Liver (tissue), 9 donors: ENCODE measurements around the gene STMN1. TPM values are rescaled to one million over a fixed set of nuclear protein-coding genes. Genes with fewer than 3 reads are reported as not detected.

Experiments
- DNase-seq: peaks from one replicate; pipeline ENCODE4 v3.0.0-alpha.2; 2017; ENCODE audit warnings: low spot score
- H3K27ac ChIP-seq, 2 donors: one replicate each; pipeline ENCODE4 v1.7.0; 2013; ENCODE audit warnings: inconsistent platforms in 2 of 2, low read length in 2 of 2, control low read depth in 1 of 2, low read depth in 1 of 2, mild to moderate bottlenecking in 1 of 2
- H3K27me3 ChIP-seq, 4 donors: one replicate each; pipeline versions ENCODE4 v1.6.1 to v1.7.0; 2013; ENCODE audit warnings: low read length in 3 of 4, inconsistent platforms in 1 of 4, mild to moderate bottlenecking in 1 of 4, moderate library complexity in 1 of 4; ENCODE audit not compliant: control insufficient read depth in 4 of 4, insufficient read depth in 4 of 4
- H3K36me3 ChIP-seq, 4 donors: one replicate each; pipeline versions ENCODE4 v1.6.1 to v1.7.0; 2013; ENCODE audit warnings: low read length in 3 of 4, mild to moderate bottlenecking in 3 of 4, low read depth in 1 of 4, moderate library complexity in 1 of 4; ENCODE audit not compliant: control insufficient read depth in 4 of 4, insufficient read depth in 3 of 4
- H3K4me1 ChIP-seq, 4 donors: one replicate each; pipeline versions ENCODE4 v1.6.1 to v1.7.0; 2013; ENCODE audit warnings: low read length in 3 of 4, mild to moderate bottlenecking in 3 of 4, moderate library complexity in 1 of 4; ENCODE audit not compliant: control insufficient read depth in 4 of 4, insufficient read depth in 4 of 4
- H3K4me3 ChIP-seq, 3 donors: one replicate each; pipeline versions ENCODE4 v1.6.1 to v1.7.0; 2013; ENCODE audit warnings: low read length in 3 of 3, control low read depth in 1 of 3, low read depth in 1 of 3, mild to moderate bottlenecking in 1 of 3
- H3K9ac ChIP-seq, 2 donors: one replicate each; pipeline ENCODE4 v1.7.0; 2013; ENCODE audit warnings: low read length in 2 of 2, mild to moderate bottlenecking in 2 of 2, moderate library complexity in 2 of 2, control low read depth in 1 of 2, low read depth in 1 of 2
- H3K9me3 ChIP-seq, 4 donors: one replicate each; pipeline versions ENCODE4 v1.6.1 to v1.7.0; 2013; ENCODE audit warnings: low read length in 3 of 4; ENCODE audit not compliant: control insufficient read depth in 4 of 4
- EGR1 ChIP-seq, 2 donors: IDR thresholded peaks; 2 replicates each; pipeline ENCODE4 v1.6.1; 2016 to 2018; ENCODE audit warnings: antibody characterized with exemption in 2 of 2, low read depth in 2 of 2
- FOXA1 ChIP-seq: IDR thresholded peaks from 2 replicates; pipeline ENCODE4 v1.6.1; 2016; ENCODE audit warnings: antibody characterized with exemption
- FOXA2 ChIP-seq: IDR thresholded peaks from 2 replicates; pipeline ENCODE4 v1.6.1; 2016; ENCODE audit warnings: antibody characterized with exemption
- GABPA ChIP-seq, 2 donors: IDR thresholded peaks in 1 of 2; conservative IDR thresholded peaks in 1 of 2; 2 replicates each; pipeline ENCODE4 v1.6.1; 2016; ENCODE audit warnings: antibody characterized with exemption in 2 of 2, mild to moderate bottlenecking in 1 of 2, moderate library complexity in 1 of 2
- HNF4A ChIP-seq, 2 donors: conservative IDR thresholded peaks; 2 replicates each; pipeline ENCODE4 v1.6.1; 2016; ENCODE audit warnings: antibody characterized with exemption in 2 of 2, mild to moderate bottlenecking in 2 of 2
- HNF4G ChIP-seq: IDR thresholded peaks from 2 replicates; pipeline ENCODE4 v1.6.1; 2016; ENCODE audit warnings: antibody characterized with exemption
- JUND ChIP-seq, 2 donors: IDR thresholded peaks; 2 replicates each; pipeline ENCODE4 v1.6.1; 2016; ENCODE audit warnings: antibody characterized with exemption in 2 of 2
- NR2F2 ChIP-seq: IDR thresholded peaks from 2 replicates; pipeline ENCODE4 v1.6.1; 2016; ENCODE audit warnings: antibody characterized with exemption
- RAD21 ChIP-seq, 2 donors: IDR thresholded peaks; 2 replicates each; pipeline ENCODE4 v1.6.1; 2016; ENCODE audit warnings: antibody characterized with exemption in 2 of 2, mild to moderate bottlenecking in 2 of 2
- RXRA ChIP-seq, 2 donors: IDR thresholded peaks; 2 replicates each; pipeline ENCODE4 v1.6.1; 2017 to 2018; ENCODE audit warnings: antibody characterized with exemption in 2 of 2, mild to moderate bottlenecking in 1 of 2
- SP1 ChIP-seq: IDR thresholded peaks from 2 replicates; pipeline ENCODE4 v1.6.1; 2018; ENCODE audit warnings: antibody characterized with exemption, mild to moderate bottlenecking
- TAF1 ChIP-seq: conservative IDR thresholded peaks from 2 replicates; pipeline ENCODE4 v1.6.1; 2016; ENCODE audit warnings: antibody characterized with exemption, mild to moderate bottlenecking
- YY1 ChIP-seq: IDR thresholded peaks from 2 replicates; pipeline ENCODE4 v1.6.1; 2016; ENCODE audit warnings: antibody characterized with exemption, mild to moderate bottlenecking
- WGBS: extraction: QIAGEN DNeasy Blood & Tissue Kit; methylation state at CpG from one replicate; pipeline ENCODE4 v1.1.7; 2013; 5-methylcytosine and 5-hydroxymethylcytosine counted together
- polyA plus RNA-seq, 2 donors: library from polyadenylated mRNA; stranded (reverse) in 1 of 2; unstranded in 1 of 2; fragments of 200-250 nt in 1 of 2; fragments of >200 nt in 1 of 2; fragmentation: Nextera tagmentation in 1 of 2; extraction: Ambion mirVana in 1 of 2; gene quantifications; one replicate each; pipeline versions ENCODE4 v1.2.1 to v1.2.3, GENCODE V29; 2013 to 2015
- total RNA-seq, 2 donors: library from RNA; depleted of rRNA; stranded (reverse); fragments of >200 nt; gene quantifications; one replicate each; pipeline ENCODE4 v1.2.3, GENCODE V29; 2014
- TF ChIP-seq, protein P1 (sequence below): IDR thresholded peaks from 2 replicates; pipeline ENCODE4 v1.6.1; 2016; ENCODE audit warnings: antibody characterized with exemption
- TF ChIP-seq, protein P2 (sequence below): fragments of 150-350 bp; IDR thresholded peaks from 2 replicates; pipeline ENCODE4 v1.5.1; 2017; ENCODE audit warnings: improper control_type of control experiment, low read depth, low read length; ENCODE audit not compliant: missing input control
- TF ChIP-seq, protein P3 (sequence below): IDR thresholded peaks from 2 replicates; pipeline ENCODE4 v1.6.1; 2016; ENCODE audit warnings: antibody characterized with exemption
- TF ChIP-seq, protein P4 (sequence below): IDR thresholded peaks from 2 replicates; pipeline ENCODE4 v1.6.1; 2016; ENCODE audit warnings: antibody characterized with exemption, mild to moderate bottlenecking
- TF ChIP-seq, protein P5 (sequence below): IDR thresholded peaks from 2 replicates; pipeline ENCODE4 v1.6.1; 2016; ENCODE audit warnings: antibody characterized with exemption
- donor health status: healthy.
- donor health status: healthy.
- donor health status: healthy.
- donor health status: healthy.
- donor health status: healthy.

Gene STMN1
- total and polyA plus RNA-seq, 4 donors: 0.75 to 40.1 (median 17.8) TPM

DNA sequence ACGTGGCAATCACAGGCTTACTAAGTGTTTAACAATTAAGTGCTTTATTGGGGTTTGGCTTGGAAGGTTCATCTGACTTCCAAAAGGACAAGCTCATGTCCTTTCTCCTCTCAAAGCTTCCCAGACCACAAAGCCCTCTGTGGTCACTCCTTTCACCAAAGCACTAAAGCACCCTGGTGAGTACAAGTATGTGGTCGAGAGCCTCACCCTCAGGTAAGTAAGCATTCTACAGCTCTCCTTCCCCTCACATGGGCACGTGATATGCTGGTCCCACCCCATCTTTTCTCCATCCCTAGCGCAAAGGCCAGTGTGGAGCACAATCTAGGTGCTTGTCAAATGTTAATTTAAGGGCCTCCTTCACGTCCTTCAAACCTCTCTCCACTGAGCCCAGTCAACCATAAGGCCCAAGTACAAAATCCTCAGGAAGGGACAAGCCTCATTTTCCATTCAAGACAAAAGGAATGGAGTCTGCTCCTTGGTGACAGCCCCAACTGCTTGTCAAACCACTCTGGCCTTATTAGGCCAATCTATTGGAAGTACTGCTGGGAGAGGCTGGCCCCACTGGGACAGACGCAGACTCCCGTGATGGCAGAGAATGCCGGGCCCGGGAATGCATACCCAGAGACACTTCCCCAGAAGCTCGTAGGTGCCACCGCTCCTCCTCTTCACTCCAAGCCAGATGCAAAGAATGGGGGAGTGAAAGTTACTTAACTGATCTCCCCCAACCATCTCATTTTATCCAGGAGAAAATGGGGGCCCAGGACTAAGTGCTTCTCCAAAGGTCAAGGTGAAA, 7.8 kb downstream of the STMN1 start:
- no peak for DNase-seq
- no peaks in the 10 kb centered on the region for H3K36me3 ChIP-seq
- H3K9me3 ChIP-seq: no peaks in the 10 kb centered on the region
- peaks cover 0 to 10% (median 6%) of the 10 kb centered on the region in 4 donors for H3K4me1 ChIP-seq
- TF ChIP-seq FOXA1: no peak
- no peak for TF ChIP-seq EGR1 (IDR thresholded peaks at IDR 0.05; ENCODE audit: low read depth in 2 of 2)
- no peak for TF ChIP-seq RAD21 (IDR thresholded peaks at IDR 0.05)
- TF ChIP-seq, protein P1, sequence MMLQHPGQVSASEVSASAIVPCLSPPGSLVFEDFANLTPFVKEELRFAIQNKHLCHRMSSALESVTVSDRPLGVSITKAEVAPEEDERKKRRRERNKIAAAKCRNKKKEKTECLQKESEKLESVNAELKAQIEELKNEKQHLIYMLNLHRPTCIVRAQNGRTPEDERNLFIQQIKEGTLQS: no peak
- TF ChIP-seq, protein P2, sequence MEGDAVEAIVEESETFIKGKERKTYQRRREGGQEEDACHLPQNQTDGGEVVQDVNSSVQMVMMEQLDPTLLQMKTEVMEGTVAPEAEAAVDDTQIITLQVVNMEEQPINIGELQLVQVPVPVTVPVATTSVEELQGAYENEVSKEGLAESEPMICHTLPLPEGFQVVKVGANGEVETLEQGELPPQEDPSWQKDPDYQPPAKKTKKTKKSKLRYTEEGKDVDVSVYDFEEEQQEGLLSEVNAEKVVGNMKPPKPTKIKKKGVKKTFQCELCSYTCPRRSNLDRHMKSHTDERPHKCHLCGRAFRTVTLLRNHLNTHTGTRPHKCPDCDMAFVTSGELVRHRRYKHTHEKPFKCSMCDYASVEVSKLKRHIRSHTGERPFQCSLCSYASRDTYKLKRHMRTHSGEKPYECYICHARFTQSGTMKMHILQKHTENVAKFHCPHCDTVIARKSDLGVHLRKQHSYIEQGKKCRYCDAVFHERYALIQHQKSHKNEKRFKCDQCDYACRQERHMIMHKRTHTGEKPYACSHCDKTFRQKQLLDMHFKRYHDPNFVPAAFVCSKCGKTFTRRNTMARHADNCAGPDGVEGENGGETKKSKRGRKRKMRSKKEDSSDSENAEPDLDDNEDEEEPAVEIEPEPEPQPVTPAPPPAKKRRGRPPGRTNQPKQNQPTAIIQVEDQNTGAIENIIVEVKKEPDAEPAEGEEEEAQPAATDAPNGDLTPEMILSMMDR: no peak
- TF ChIP-seq, protein P3, sequence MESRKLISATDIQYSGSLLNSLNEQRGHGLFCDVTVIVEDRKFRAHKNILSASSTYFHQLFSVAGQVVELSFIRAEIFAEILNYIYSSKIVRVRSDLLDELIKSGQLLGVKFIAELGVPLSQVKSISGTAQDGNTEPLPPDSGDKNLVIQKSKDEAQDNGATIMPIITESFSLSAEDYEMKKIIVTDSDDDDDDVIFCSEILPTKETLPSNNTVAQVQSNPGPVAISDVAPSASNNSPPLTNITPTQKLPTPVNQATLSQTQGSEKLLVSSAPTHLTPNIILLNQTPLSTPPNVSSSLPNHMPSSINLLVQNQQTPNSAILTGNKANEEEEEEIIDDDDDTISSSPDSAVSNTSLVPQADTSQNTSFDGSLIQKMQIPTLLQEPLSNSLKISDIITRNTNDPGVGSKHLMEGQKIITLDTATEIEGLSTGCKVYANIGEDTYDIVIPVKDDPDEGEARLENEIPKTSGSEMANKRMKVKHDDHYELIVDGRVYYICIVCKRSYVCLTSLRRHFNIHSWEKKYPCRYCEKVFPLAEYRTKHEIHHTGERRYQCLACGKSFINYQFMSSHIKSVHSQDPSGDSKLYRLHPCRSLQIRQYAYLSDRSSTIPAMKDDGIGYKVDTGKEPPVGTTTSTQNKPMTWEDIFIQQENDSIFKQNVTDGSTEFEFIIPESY: no peak
- TF ChIP-seq, protein P4, sequence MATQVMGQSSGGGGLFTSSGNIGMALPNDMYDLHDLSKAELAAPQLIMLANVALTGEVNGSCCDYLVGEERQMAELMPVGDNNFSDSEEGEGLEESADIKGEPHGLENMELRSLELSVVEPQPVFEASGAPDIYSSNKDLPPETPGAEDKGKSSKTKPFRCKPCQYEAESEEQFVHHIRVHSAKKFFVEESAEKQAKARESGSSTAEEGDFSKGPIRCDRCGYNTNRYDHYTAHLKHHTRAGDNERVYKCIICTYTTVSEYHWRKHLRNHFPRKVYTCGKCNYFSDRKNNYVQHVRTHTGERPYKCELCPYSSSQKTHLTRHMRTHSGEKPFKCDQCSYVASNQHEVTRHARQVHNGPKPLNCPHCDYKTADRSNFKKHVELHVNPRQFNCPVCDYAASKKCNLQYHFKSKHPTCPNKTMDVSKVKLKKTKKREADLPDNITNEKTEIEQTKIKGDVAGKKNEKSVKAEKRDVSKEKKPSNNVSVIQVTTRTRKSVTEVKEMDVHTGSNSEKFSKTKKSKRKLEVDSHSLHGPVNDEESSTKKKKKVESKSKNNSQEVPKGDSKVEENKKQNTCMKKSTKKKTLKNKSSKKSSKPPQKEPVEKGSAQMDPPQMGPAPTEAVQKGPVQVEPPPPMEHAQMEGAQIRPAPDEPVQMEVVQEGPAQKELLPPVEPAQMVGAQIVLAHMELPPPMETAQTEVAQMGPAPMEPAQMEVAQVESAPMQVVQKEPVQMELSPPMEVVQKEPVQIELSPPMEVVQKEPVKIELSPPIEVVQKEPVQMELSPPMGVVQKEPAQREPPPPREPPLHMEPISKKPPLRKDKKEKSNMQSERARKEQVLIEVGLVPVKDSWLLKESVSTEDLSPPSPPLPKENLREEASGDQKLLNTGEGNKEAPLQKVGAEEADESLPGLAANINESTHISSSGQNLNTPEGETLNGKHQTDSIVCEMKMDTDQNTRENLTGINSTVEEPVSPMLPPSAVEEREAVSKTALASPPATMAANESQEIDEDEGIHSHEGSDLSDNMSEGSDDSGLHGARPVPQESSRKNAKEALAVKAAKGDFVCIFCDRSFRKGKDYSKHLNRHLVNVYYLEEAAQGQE: no peak
- no peak for TF ChIP-seq HNF4A (conservative IDR thresholded peaks at IDR 0.05)
- no peak for TF ChIP-seq JUND (IDR thresholded peaks at IDR 0.05)
- no peak for TF ChIP-seq FOXA2
- TF ChIP-seq, protein P5, sequence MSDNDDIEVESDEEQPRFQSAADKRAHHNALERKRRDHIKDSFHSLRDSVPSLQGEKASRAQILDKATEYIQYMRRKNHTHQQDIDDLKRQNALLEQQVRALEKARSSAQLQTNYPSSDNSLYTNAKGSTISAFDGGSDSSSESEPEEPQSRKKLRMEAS: no peak
- TF ChIP-seq YY1: no peak
- TF ChIP-seq NR2F2: no peak
- no peak for TF ChIP-seq SP1
- TF ChIP-seq TAF1: no peak
- no peak for TF ChIP-seq RXRA (IDR thresholded peaks at IDR 0.05)
- no peak for TF ChIP-seq GABPA (IDR thresholded peaks at IDR 0.05 in 1 of 2, conservative IDR thresholded peaks at IDR 0.05 in 1 of 2)
- TF ChIP-seq HNF4G: no peak
- no peak overlapping the region for H3K27ac ChIP-seq
- no peaks in the 10 kb centered on the region for H3K27me3 ChIP-seq
- no peak overlapping the region for H3K4me3 ChIP-seq
- WGBS: 97% methylated on average over 11 of the region's 11 CpGs
- H3K9ac ChIP-seq: no peak overlapping the region
